HG02642 (cell line): ENCODE measurements around the gene CLDN2.

Experiments
- ATAC-seq: cut with Tn5 transposase; IDR thresholded peaks from one replicate; pipeline ENCODE4 v1.9.1; 2021; ENCODE audit warnings: mild to moderate bottlenecking; ENCODE audit not compliant: unreplicated experiment, poor library complexity

Gene CLDN2

GRCh38 chrX:106917830-106918500 lies 2.2 kb upstream of the CLDN2 start:
- ATAC-seq: no peak

GRCh38 chrX:106921637-106922036 lies 1.4 kb downstream of the CLDN2 start:
- no peak for ATAC-seq

GRCh38 chrX:106927023-106927422 lies 6.8 kb downstream of the CLDN2 start:
- ATAC-seq: no peak

- no peak for ATAC-seq
These were observed 7.5 kb downstream of the CLDN2 start for GRCh38 chrX:106927700-106928099.

- ATAC-seq: no peak
These were observed 8.0 kb downstream of the CLDN2 start for GRCh38 chrX:106928227-106928626.

- no peak for ATAC-seq
These were observed 11.8 kb downstream of the CLDN2 start for GRCh38 chrX:106931831-106932491.

GRCh38 chrX:106932492-106932923 lies 12.3 kb downstream of the CLDN2 start:
- no peak for ATAC-seq

GRCh38 chrX:106932960-106933537 lies 12.8 kb downstream of the CLDN2 start:
- no peak for ATAC-seq

GRCh38 chrX:106933538-106933961 lies 13.3 kb downstream of the CLDN2 start:
- no peak for ATAC-seq

- no peak for ATAC-seq
These were observed 15.0 kb downstream of the CLDN2 start for GRCh38 chrX:106935175-106935574.

- no peak for ATAC-seq
These were observed 16.0 kb downstream of the CLDN2 start for GRCh38 chrX:106936246-106936645.

GRCh38 chrX:106939566-106939965 lies 19.4 kb downstream of the CLDN2 start:
- ATAC-seq: no peak

GRCh38 chrX:106940068-106940467 lies 19.9 kb downstream of the CLDN2 start:
- no peak for ATAC-seq

- no peak for ATAC-seq
These were observed 26.3 kb downstream of the CLDN2 start for GRCh38 chrX:106946464-106946863.

- ATAC-seq: no peak
These were observed 28.4 kb downstream of the CLDN2 start for GRCh38 chrX:106948641-106949040.

- no peak for ATAC-seq
These were observed 29.2 kb downstream of the CLDN2 start for GRCh38 chrX:106949366-106949765.

- ATAC-seq: no peak
These were observed 30.2 kb downstream of the CLDN2 start for GRCh38 chrX:106950381-106950780.

GRCh38 chrX:106951230-106951629 lies 31.0 kb downstream of the CLDN2 start:
- no peak for ATAC-seq

- no peak for ATAC-seq
These were observed 31.9 kb downstream of the CLDN2 start for GRCh38 chrX:106952089-106952488.

- ATAC-seq: no peak
These were observed 32.3 kb downstream of the CLDN2 start for GRCh38 chrX:106952538-106952937.

GRCh38 chrX:106952988-106953387 lies 32.8 kb downstream of the CLDN2 start:
- ATAC-seq: no peak

- no peak for ATAC-seq
These were observed 33.8 kb downstream of the CLDN2 start for GRCh38 chrX:106954041-106954440.
